ENCODE data around the gene ECI1.

The ECI1 gene, protein sequence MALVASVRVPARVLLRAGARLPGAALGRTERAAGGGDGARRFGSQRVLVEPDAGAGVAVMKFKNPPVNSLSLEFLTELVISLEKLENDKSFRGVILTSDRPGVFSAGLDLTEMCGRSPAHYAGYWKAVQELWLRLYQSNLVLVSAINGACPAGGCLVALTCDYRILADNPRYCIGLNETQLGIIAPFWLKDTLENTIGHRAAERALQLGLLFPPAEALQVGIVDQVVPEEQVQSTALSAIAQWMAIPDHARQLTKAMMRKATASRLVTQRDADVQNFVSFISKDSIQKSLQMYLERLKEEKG

DNA sequence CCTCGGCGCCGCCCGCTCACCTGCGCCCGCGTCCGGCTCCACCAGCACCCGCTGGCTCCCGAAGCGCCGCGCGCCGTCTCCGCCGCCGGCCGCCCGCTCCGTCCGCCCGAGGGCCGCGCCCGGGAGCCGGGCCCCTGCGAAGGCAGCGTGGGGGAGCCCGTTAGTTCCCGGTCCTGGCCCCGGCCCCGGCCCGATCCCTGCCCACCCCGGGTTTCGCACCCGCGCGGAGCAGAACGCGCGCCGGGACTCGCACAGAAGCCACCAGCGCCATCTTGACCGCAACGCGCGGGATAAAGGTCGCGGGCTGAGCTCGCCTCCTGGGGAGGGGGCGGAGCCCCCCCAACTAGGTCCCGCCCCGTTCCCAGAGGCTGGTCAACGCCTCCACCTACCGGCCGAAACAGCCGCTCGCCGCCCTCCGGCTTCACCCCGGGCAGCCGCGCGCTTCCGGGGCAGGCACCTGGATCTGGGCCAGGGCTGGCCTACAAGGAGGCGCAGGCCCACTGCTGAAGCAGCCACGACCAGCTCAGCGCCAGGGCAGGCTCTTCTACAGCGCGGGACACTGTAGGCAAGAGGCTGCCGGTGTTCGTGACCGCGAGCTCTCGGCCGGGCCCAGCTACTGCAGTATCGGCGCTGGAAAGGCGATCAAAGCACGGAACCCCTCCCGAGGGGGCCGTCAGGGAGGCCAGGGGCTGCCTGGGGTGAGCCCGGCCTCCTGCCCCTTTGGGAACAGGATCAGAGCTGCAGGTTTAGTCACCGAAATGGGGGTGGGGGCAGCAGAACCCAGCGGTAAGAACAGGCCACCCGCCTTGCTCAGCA lies at the start of gene ECI1:
Gene ECI1, minus strand, starts transcription at position 292 of the 816 bp plus-strand sequence. Its CDS starts 21 bp downstream, at position 271.
- Mint-ChIP-seq H3K27ac (ENCODE audit: low read depth) (peak within 1 kb of the TSS; percentile 91), H3K27me3 (no peaks in the 10 kb centered on the region), H3K36me3 (ENCODE audit: insufficient read depth) (peaks cover 45% of the 10 kb centered on the region), H3K9me3 (no peaks in the 10 kb centered on the region), H3K4me3 (peak within 1 kb of the TSS; percentile 81), H3K4me1 (peaks cover 4% of the 10 kb centered on the region)
- ATAC-seq (replicated peaks; ENCODE audit: extremely low read depth, poor library complexity, severe bottlenecking) (peak; percentile 77), DNase-seq (ENCODE audit: low spot score in 2 of 2) (peak; percentile 52 to 57)

DNA sequence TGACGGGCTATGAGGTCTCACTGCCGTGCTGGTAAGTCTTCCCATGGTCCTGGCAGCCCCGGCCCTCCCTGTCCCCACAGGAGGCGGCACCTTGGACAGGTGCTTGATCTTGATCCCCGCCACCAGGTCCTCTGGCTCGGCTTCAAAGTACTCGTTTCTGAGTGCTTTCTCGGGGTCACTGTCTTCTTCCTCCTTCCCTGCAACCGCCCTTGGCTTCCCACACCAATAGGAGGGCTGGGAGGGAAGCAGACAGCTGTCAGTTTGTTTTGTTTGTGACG lies 48.5 kb upstream of the ECI1 start:
- no peak overlapping the region for H3K4me3 Mint-ChIP-seq
- no peak for ATAC-seq (replicated peaks; ENCODE audit: extremely low read depth, poor library complexity, severe bottlenecking)
- no peaks in the 10 kb centered on the region for H3K27me3 Mint-ChIP-seq
- H3K27ac Mint-ChIP-seq (ENCODE audit: low read depth): no peak overlapping the region
- no peaks in the 10 kb centered on the region for H3K36me3 Mint-ChIP-seq (ENCODE audit: insufficient read depth)
- no peaks in the 10 kb centered on the region for H3K4me1 Mint-ChIP-seq
- DNase-seq (ENCODE audit: low spot score in 2 of 2): no peak
- H3K9me3 Mint-ChIP-seq: no peaks in the 10 kb centered on the region

DNA sequence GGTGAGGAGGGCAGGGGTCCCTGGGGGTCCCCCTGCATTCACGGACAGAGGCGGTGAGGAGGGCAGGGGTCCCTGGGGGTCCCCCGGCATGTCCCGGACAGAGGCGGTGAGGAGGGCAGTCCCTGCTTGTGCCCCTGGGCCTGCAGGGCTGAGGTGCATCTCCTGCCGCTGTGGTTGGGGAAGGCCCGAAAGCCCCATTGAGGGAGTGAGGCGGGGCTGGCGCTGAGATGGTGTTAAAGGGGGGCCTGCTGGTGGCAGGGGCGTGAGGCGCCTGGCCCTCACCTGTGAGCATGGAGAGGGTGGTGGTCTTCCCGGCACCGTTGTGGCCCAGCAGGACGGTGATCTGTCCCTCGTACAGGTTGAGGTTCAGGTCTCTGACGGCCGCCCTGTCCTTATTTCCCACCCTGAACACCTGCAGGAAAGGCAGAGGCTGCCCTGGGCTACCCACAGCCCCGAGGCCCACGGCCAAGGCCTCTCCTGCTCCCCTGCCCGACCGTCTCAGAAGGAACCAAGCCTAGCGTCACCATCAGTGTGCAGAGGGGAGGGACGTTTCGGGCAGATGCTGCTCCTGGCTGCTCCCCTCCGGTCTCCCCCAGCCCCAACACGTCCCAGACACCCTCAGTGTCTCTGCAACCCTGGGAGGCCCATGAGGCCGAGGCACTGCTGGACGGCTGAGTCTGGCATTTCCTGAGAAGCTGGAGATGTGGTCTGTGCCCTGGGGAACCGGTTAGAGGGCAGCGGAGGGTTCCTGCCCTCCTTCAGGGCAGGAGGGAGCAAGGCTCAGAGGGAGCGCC lies 47.9 kb upstream of the ECI1 start:
- DNase-seq (ENCODE audit: low spot score in 2 of 2) (no peak), ATAC-seq (replicated peaks; ENCODE audit: extremely low read depth, poor library complexity, severe bottlenecking) (no peak)
- no peaks in the 10 kb centered on the region for H3K4me1 Mint-ChIP-seq
- H3K27me3 Mint-ChIP-seq: no peaks in the 10 kb centered on the region
- no peak overlapping the region for H3K4me3 Mint-ChIP-seq
- H3K36me3 Mint-ChIP-seq (ENCODE audit: insufficient read depth): no peaks in the 10 kb centered on the region
- H3K27ac Mint-ChIP-seq (ENCODE audit: low read depth): no peak overlapping the region
- H3K9me3 Mint-ChIP-seq: no peaks in the 10 kb centered on the region

DNA sequence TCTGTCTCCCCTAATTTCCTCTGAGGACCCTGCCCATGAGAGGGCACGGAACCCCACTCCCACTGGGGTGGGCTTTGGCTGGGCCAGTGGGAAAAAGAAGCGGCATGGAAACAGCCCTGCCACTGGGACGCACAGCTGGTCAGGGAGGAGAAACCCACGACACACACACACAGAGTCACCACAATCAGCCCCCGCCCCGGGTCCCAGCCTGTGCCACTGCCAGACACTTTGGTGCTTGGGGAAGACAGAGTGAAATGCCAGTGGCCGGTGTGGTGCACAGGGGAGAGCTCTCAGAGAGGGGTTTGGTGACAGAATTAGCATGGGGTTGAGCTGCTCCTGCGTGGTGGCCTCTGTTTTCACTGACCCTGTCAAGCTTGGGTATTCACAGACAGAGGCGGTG lies 47.2 kb upstream of the ECI1 start:
- no peak for DNase-seq (ENCODE audit: low spot score in 2 of 2)
- ATAC-seq (replicated peaks; ENCODE audit: extremely low read depth, poor library complexity, severe bottlenecking): no peak
- Mint-ChIP-seq H3K27ac (ENCODE audit: low read depth) (no peak overlapping the region), H3K27me3 (no peaks in the 10 kb centered on the region), H3K36me3 (ENCODE audit: insufficient read depth) (peaks cover under 1% of the 10 kb centered on the region), H3K4me3 (no peak overlapping the region), H3K9me3 (no peaks in the 10 kb centered on the region), H3K4me1 (no peaks in the 10 kb centered on the region)

DNA sequence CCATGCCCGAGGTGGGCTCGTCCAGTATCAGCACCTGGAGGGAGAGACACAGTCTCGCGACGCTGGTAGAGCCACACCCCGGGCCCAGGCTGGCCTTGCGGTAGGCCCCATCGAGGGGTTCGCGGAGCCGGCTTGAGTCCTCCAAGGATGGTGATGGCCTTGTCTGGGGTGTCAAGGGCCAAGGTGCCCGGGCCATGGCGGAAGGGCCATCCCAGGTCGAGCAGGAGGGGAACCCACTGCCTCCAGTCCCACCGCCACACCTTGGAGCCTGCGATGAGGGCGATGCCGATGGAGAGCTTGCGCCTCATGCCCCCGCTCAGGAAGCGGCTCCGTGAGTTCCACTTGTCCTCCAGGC lies 46.1 kb upstream of the ECI1 start:
- H3K27ac Mint-ChIP-seq (ENCODE audit: low read depth): no peak overlapping the region
- H3K27me3 Mint-ChIP-seq: no peaks in the 10 kb centered on the region
- H3K9me3 Mint-ChIP-seq: no peaks in the 10 kb centered on the region
- H3K36me3 Mint-ChIP-seq (ENCODE audit: insufficient read depth): peaks cover 1% of the 10 kb centered on the region
- no peaks in the 10 kb centered on the region for H3K4me1 Mint-ChIP-seq
- DNase-seq (ENCODE audit: low spot score in 2 of 2) (no peak), ATAC-seq (replicated peaks; ENCODE audit: extremely low read depth, poor library complexity, severe bottlenecking) (no peak)
- no peak overlapping the region for H3K4me3 Mint-ChIP-seq

DNA sequence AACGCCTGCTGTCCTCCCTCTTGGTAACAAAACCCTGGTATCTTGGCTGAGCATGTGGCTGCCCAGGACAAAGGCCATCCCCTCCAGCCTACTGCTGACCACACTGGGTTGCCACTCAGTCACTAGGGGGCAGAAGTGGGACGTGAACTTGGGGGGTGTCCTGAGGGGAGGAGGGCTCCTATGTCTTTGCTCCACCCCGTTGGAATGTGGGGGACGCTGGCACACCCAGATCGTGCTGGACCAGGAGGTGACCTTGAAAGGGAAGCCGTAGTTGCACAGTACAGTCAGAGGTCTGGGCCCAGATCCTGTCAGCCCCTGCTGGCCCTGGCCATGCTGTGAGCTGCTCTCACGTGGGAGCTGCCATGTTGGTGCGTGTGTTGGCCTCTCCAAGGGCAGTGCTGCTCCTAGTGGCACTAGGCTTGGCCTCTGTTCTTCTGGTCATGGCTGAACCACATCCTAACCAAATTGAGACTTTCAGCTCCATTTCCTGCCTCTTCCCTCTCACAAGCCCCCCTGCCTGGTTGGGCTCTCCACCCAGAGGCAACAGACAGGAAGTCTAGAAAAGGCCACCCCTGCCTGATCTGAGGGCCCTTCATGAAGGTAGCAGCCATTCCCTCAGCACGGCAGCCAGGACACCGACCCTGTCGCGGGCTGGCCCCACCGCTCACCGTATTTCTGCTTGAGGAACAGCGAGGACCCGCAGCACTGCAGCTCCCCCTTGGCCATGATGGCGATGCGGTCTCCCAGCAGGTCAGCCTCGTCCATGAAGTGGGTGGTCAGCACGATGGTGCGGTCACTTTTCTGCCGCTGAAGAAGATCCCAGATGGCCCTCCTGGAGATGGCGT lies 45.5 kb upstream of the ECI1 start:
- Mint-ChIP-seq H3K4me1 (no peaks in the 10 kb centered on the region), H3K4me3 (no peak overlapping the region), H3K27ac (ENCODE audit: low read depth) (no peak overlapping the region), H3K36me3 (ENCODE audit: insufficient read depth) (peaks cover 1% of the 10 kb centered on the region), H3K9me3 (no peaks in the 10 kb centered on the region), H3K27me3 (no peaks in the 10 kb centered on the region)
- DNase-seq (ENCODE audit: low spot score in 2 of 2) (no peak), ATAC-seq (replicated peaks; ENCODE audit: extremely low read depth, poor library complexity, severe bottlenecking) (peak; percentile 17)

DNA sequence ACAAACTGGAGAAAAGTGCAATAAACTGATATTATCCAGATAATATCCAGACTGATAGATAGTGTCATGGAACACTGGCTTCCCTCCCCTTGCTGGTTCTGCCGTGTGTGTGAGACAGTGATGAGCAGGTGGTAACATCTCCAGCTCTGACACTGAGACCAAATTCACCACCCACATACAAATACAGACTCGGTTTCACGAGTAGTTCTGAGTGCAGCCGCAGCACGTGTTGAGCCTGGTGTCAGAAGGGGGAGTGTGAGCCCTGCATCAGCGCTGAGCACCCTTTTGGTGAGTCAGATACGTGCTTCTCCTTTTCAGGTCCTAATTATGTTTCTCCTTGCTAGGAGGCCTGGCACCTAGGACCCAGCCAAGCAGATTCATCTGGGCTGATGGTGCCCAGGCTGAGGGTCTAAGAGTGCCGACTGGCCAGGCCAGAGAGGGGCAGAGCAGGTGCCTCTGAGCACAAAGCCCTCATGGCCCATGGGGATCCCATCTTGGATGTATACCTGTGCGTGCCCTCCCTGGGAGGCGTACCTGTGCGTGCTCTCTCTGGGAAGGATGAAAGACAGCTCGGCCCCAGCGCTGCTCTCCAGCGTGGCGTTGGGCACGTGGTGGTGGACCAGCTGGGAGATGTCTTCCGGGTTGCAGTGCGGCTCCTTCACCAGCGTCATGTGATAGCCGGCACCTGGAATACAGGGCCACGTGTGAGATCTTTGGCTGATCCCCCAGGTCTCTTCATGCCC lies 43.8 kb upstream of the ECI1 start:
- no peaks in the 10 kb centered on the region for H3K4me1 Mint-ChIP-seq
- no peak overlapping the region for H3K27ac Mint-ChIP-seq (ENCODE audit: low read depth)

DNA sequence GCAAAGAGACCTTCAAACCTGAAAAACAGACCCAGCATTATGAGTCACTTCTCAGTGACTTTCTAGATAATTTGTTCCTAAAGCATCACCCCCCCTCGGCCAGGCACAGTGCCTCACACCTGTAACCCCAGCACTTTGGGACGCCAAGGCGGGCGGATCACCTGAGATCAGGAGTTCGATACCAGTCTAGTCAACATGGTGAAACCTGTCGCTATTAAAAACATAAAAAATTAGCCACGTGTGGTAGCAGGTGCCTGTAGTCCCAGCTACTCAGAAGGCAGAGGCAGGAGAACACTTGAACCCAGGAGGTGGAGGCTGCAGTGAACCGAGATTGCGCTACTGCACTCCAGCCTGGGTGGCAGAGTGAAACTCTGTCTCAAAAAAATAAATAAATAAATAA lies 40.8 kb upstream of the ECI1 start:
- H3K4me3 Mint-ChIP-seq: no peak overlapping the region
- H3K27me3 Mint-ChIP-seq: no peaks in the 10 kb centered on the region
- no peak for DNase-seq (ENCODE audit: low spot score in 2 of 2)
- H3K27ac Mint-ChIP-seq (ENCODE audit: low read depth): no peak overlapping the region
- ATAC-seq (replicated peaks; ENCODE audit: extremely low read depth, poor library complexity, severe bottlenecking): no peak
- H3K9me3 Mint-ChIP-seq: no peaks in the 10 kb centered on the region
- H3K36me3 Mint-ChIP-seq (ENCODE audit: insufficient read depth): peaks cover 3% of the 10 kb centered on the region
- no peaks in the 10 kb centered on the region for H3K4me1 Mint-ChIP-seq

More for the DNA sequence above, 43.8 kb upstream of the ECI1 start:
- Mint-ChIP-seq H3K9me3 (no peaks in the 10 kb centered on the region), H3K4me3 (no peak overlapping the region), H3K27me3 (no peaks in the 10 kb centered on the region), H3K36me3 (ENCODE audit: insufficient read depth) (peaks cover 1% of the 10 kb centered on the region)
- peak in 1 of 2 donors; percentile 18 for DNase-seq (ENCODE audit: low spot score in 2 of 2)
- ATAC-seq (replicated peaks; ENCODE audit: extremely low read depth, poor library complexity, severe bottlenecking): peak; percentile 81

DNA sequence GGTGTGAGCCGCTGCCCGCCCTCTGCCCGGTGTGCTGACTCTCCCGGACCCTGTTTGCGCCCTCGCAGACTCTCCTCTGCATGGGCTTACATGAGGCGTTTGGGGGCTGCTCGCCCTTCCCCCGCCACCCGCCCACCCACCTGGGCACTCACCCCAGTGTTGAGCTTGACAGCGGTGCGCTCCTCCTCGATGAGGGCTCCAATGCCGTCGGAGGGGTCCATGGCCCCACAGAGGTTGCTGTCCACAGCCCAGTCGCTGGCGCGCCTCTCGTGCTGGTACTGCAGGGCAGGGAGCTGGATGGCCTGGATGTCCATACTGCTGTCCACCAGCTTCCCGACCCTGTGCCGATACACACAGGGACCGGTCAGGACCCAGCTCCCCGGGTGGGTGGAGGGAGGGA lies 37.9 kb upstream of the ECI1 start:
- Mint-ChIP-seq H3K27ac (ENCODE audit: low read depth) (no peak overlapping the region), H3K4me1 (no peaks in the 10 kb centered on the region), H3K36me3 (ENCODE audit: insufficient read depth) (peaks cover 3% of the 10 kb centered on the region), H3K4me3 (no peak overlapping the region), H3K9me3 (no peaks in the 10 kb centered on the region), H3K27me3 (no peaks in the 10 kb centered on the region)
- no peak for DNase-seq (ENCODE audit: low spot score in 2 of 2)
- no peak for ATAC-seq (replicated peaks; ENCODE audit: extremely low read depth, poor library complexity, severe bottlenecking)

DNA sequence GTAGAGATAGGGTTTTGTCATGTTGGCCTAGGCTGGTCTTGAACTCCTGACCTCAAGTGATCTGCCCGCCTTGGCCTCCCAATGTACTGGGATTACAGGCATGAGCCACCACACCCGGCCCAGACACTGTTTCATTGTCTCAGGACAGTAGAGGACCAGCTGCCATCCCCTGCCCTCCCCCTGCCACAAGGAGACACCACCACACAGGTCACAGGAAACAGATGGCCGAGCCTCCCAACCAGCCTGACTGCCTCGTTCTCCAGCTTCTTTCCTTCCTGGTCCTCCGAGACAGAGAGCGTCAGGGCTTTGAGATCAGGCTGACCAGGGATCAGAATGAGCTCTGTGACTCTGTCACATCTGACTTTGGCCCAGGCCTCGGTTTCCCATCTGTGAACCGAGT lies 37.3 kb upstream of the ECI1 start:
- DNase-seq (ENCODE audit: low spot score in 2 of 2) (no peak), ATAC-seq (replicated peaks; ENCODE audit: extremely low read depth, poor library complexity, severe bottlenecking) (no peak)
- no peaks in the 10 kb centered on the region for H3K4me1 Mint-ChIP-seq
- H3K9me3 Mint-ChIP-seq: no peaks in the 10 kb centered on the region
- no peak overlapping the region for H3K4me3 Mint-ChIP-seq
- H3K27ac Mint-ChIP-seq (ENCODE audit: low read depth): no peak overlapping the region
- peaks cover 3% of the 10 kb centered on the region for H3K36me3 Mint-ChIP-seq (ENCODE audit: insufficient read depth)
- no peaks in the 10 kb centered on the region for H3K27me3 Mint-ChIP-seq

DNA sequence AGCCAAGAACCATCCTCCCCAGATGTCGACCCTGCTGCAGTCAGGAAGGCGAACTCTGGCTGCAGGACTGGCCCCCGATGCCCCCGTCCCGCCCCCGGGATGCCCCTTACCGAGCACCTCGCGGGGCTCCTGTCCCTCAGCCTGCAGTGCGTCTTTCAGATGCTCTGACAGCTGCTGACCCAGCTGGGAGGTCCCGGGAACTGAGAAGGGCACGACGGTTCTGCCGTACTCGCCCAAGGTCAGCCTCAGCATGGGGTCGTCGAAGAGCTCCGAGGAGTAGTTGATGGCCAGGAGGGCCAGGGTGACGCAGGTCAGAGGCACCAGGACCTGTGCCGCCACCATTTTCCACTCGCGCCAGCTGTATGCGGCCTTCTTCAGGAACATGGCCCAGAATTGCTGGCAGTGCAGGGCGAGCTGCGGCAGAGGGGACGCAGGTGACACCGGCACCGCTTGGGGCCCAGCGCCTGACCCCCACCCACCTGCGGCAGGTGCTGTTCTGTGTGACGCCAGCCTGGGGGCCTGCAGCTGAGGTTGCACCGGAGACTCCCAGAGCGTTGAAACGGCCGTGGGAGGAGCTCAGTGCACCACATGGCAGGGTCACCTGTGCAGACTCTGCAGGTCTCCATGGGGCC lies 36.6 kb upstream of the ECI1 start:
- DNase-seq (ENCODE audit: low spot score in 2 of 2) (no peak), ATAC-seq (replicated peaks; ENCODE audit: extremely low read depth, poor library complexity, severe bottlenecking) (no peak)
- H3K36me3 Mint-ChIP-seq (ENCODE audit: insufficient read depth): peaks cover 2% of the 10 kb centered on the region
- H3K9me3 Mint-ChIP-seq: no peaks in the 10 kb centered on the region
- no peaks in the 10 kb centered on the region for H3K27me3 Mint-ChIP-seq
- H3K4me3 Mint-ChIP-seq: no peak overlapping the region
- no peak overlapping the region for H3K27ac Mint-ChIP-seq (ENCODE audit: low read depth)
- no peaks in the 10 kb centered on the region for H3K4me1 Mint-ChIP-seq

All from central memory CD8-positive, alpha-beta T cell (primary cell).